ENCODE data around the gene IPO9. TPM values are rescaled to one million over a fixed set of nuclear protein-coding genes. Genes with fewer than 3 reads are reported as not detected.

The IPO9 gene
- total RNA-seq, 4 donors from 2014 or later: 7.2 to 16.3 (median 10.3) TPM

GRCh38 chr1:201809876-201810275 is 19.1 kb upstream of the IPO9 start:
- Histone ChIP-seq H3K9me3 (no peaks in the 10 kb centered on the region), H3K27ac (no peak overlapping the region), H3K4me3 (no peak overlapping the region), H3K4me1 (no peaks in the 10 kb centered on the region), H3K36me3 (peaks cover 0 to 33% of the 10 kb centered on the region in 2 donors), H3K27me3 (no peaks in the 10 kb centered on the region)
- in situ Hi-C loops (cut with MboI; ENCODE audit: low sequenced_read_pairs in 4 of 4): no loop called here
- intact Hi-C loops (cut with DNase I; ENCODE audit: low total_unique reads): no loop called here
- ATAC-seq: no peak
- no peak for TF ChIP-seq CTCF (IDR thresholded peaks at IDR 0.05 in 4 of 5, conservative IDR thresholded peaks at IDR 0.05 in 1 of 5)
- TF ChIP-seq POLR2A (IDR thresholded peaks at IDR 0.05): no peak
- DNase-seq: no peak

- in situ Hi-C loops (cut with MboI; ENCODE audit: low sequenced_read_pairs in 4 of 4): no loop called here
These were observed 18.3 kb upstream of the IPO9 start for GRCh38 chr1:201810466-201811216.

GRCh38 chr1:201813226-201813625 is 15.7 kb upstream of the IPO9 start:
- Histone ChIP-seq H3K4me3 (no peak overlapping the region), H3K9me3 (no peaks in the 10 kb centered on the region), H3K4me1 (no peaks in the 10 kb centered on the region), H3K27me3 (no peaks in the 10 kb centered on the region), H3K27ac (no peak overlapping the region), H3K36me3 (peaks cover 0 to 26% of the 10 kb centered on the region in 2 donors)
- in situ Hi-C loops (cut with MboI; ENCODE audit: low sequenced_read_pairs in 4 of 4) (no loop called here), intact Hi-C loops (cut with DNase I; ENCODE audit: low total_unique reads) (no loop called here)
- no peak for DNase-seq
- TF ChIP-seq POLR2A (IDR thresholded peaks at IDR 0.05) (no peak), CTCF (IDR thresholded peaks at IDR 0.05 in 4 of 5, conservative IDR thresholded peaks at IDR 0.05 in 1 of 5) (no peak)
- ATAC-seq: no peak

More at GRCh38 chr1:201810466-201811216, 18.3 kb upstream of the IPO9 start:
- H3K9me3 ChIP-seq: no peaks in the 10 kb centered on the region
- no peak overlapping the region for H3K27ac ChIP-seq
- intact Hi-C loops (cut with DNase I; ENCODE audit: low total_unique reads): no loop called here
- ATAC-seq: no peak
- no peaks in the 10 kb centered on the region for H3K4me1 ChIP-seq
- no peaks in the 10 kb centered on the region for H3K27me3 ChIP-seq
- no peak overlapping the region for H3K4me3 ChIP-seq
- no peak for DNase-seq
- H3K36me3 ChIP-seq: peaks cover 0 to 33% of the 10 kb centered on the region in 2 donors
- TF ChIP-seq POLR2A (IDR thresholded peaks at IDR 0.05) (no peak), CTCF (IDR thresholded peaks at IDR 0.05 in 4 of 5, conservative IDR thresholded peaks at IDR 0.05 in 1 of 5) (no peak)

DNA sequence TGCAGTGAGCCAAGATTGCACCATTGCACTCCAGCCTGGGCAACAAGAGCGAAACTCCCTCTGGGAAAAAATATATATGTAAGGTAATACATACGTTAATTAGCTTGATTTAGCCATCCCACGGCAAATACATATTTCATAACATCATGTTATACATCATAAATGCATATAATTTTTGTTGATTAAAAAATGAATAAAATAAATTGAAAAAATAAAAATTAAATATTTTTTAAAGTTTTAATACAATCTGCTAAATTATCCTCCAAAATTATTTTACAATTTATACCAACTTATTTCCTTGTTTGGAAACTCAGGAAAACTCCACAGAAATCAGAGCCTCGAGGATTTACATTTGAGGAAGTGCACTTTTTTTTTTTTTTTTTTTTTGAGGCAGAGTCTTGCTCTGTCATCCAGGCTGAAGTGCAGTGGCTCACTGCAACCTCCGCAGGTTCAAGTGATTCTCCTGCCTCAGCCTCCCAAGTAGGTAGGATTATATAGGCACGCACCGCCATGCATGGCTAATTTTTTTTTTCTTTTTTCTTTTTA is 12.6 kb upstream of the IPO9 start:
- Histone ChIP-seq H3K27ac (no peak overlapping the region), H3K36me3 (peaks cover 0 to 13% of the 10 kb centered on the region in 2 donors), H3K4me1 (no peaks in the 10 kb centered on the region), H3K9me3 (no peaks in the 10 kb centered on the region), H3K27me3 (no peaks in the 10 kb centered on the region), H3K4me3 (no peak overlapping the region)
- DNase-seq (no peak), ATAC-seq (no peak)
- in situ Hi-C loops (cut with MboI; ENCODE audit: low sequenced_read_pairs in 4 of 4): no loop called here
- TF ChIP-seq POLR2A (IDR thresholded peaks at IDR 0.05): no peak
- no peak for TF ChIP-seq CTCF (IDR thresholded peaks at IDR 0.05 in 4 of 5, conservative IDR thresholded peaks at IDR 0.05 in 1 of 5)
- intact Hi-C loops (cut with DNase I; ENCODE audit: low total_unique reads): no loop called here

Measured in gastrocnemius medialis (tissue), 4 donors.